Peyer's patch (tissue), 4 donors: ENCODE data around the gene MCUB.

Experiments
- CTCF ChIP-seq, 6 experiments: fragments of 450-650 bp in 4 of 6; fragments of 200-600 bp in 2 of 6; sonication (generic) in 1 of 6; IDR thresholded peaks; one replicate each; pipeline ENCODE4 v1.5.1; 2017 to 2019; ENCODE audit warnings: antibody characterized with exemption in 6 of 6, mild to moderate bottlenecking in 3 of 6, moderate library complexity in 1 of 6
- POLR2A ChIP-seq, 2 donors: fragments of 450-650 bp; IDR thresholded peaks; one replicate each; pipeline ENCODE4 v1.5.1; 2017; ENCODE audit warnings: antibody characterized with exemption in 2 of 2, mild to moderate bottlenecking in 2 of 2, moderate library complexity in 2 of 2

GRCh38 chr4:109510687-109511086 lies 49.4 kb upstream of the MCUB start:
- TF ChIP-seq CTCF (IDR thresholded peaks at IDR 0.05) (no peak), POLR2A (IDR thresholded peaks at IDR 0.05) (no peak)
